NCI-H187 treated with DMSO at 0.1 percent for 48 hours (cell line): ENCODE results near the gene RARA.
"Not testable (repeated sequence)": the region's sequence is repeated elsewhere in the genome, so short reads cannot be mapped to it uniquely, and the experiment has no call there.

Source experiments
- DNase-seq: peaks from one replicate; lab custom pipeline; 2025; lab: John Stamatoyannopoulos, UW

Gene RARA

DNA sequence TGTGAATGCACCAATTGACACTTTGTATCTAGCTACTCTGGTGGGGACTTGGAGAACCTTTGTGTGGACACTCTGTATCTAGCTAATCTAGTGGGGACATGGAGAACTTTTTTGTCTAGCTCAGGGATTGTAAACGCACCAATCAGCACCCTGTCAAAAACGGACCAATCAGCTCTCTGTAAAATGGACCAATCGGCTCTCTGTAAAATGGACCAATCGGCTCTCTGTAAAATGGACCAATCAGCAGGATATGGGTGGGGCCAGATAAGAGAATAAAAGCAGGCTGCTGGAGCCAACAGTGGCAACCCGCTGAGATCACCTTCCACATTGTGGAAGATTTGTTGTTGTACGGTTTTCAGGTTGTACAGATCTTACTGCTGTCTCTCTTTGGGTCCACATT is 67.6 kb downstream of the RARA start:
- not testable (repeated sequence) for DNase-seq

GRCh38 chr17:40377832-40378231 is 68.9 kb downstream of the RARA start:
- DNase-seq: no peak

GRCh38 chr17:40378966-40379365 is 70.0 kb downstream of the RARA start:
- DNase-seq: no peak

DNA sequence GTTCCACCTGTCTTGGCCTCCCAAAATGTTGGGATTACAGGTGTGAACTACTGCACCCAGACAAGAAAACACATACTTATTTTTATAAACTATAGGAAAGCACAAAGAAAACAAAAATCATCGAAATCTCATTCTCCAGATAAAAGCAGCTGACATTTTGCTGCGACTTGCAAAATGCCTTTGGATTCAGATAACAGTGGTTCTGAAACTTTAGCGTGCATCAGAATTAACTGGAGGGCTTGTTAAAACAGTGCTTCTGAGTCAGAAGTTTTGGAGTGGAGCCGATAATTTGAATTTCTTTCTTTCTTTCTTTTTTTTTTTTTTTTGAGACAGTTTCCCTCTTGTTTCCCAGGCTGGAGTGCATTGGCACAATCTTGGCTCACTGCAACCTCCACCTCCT is 73.3 kb downstream of the RARA start:
- DNase-seq: no peak

DNA sequence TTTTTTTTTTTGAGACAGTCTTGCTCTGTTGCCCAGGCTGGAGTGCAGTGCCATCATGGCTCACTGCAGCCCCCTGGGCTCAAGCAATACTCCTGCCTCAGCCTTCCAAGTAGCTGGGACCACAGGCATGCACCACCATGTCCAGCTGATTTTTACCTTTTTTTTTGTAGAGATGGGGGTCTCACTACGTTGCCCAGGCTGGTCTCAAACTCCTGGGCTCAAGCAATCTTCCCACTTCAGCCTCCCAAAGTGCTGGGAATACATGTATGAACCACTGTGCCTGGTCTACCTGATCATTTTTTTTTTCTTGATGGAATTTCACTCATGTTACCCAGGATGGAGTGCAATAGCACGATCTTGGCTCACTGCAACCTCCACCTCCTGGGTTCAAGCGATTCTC is 77.6 kb downstream of the RARA start:
- DNase-seq: not testable (repeated sequence)

DNA sequence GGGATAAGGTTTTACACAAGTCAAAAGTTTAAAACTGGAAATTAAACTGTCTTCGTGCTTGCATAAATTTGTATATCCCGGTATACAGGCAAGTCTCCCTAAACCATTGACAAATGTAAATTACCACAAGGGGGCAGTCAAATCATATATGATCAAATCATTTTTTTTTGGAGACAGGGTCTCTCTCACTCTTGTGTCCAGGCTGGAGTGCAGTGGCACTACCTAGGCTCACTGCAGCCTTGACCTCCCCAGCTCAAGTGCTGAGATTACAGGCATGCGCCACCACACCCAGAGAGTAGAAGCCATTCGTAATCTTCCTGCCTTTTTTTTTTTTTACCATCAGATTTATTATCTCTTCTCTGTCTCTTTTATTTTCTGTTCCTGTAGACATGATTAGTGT is 90.2 kb downstream of the RARA start:
- no peak for DNase-seq

GRCh38 chr17:40402668-40403067 is 93.7 kb downstream of the RARA start:
- DNase-seq: no peak

GRCh38 chr17:40404003-40404402 is 95.0 kb downstream of the RARA start:
- DNase-seq: no peak
